ENCODE measurements around the gene MT1HL1.

MT1HL1 gene

GRCh38 chr1:237040823-237041222 lies 36.6 kb upstream of the MT1HL1 start:
- no peak for TF ChIP-seq EZH2phosphoT487 (IDR thresholded peaks at IDR 0.05; ENCODE audit: borderline replicate concordance, low read length)
- Histone ChIP-seq H3K4me3 (ENCODE audit: low read length) (no peak overlapping the region), H3K9me2 (replicated peaks; ENCODE audit: control insufficient read depth, low read length) (no peaks in the 10 kb centered on the region), H3K9me3 (ENCODE audit: control insufficient read depth, insufficient read depth, low read length) (no peaks in the 10 kb centered on the region), H3K27me3 (ENCODE audit: control insufficient read depth, low read length) (peaks cover 4% of the 10 kb centered on the region), H3K27ac (ENCODE audit: low read depth, low read length) (no peak overlapping the region), H3K4me1 (ENCODE audit: control insufficient read depth, low read length) (no peaks in the 10 kb centered on the region), H3F3A (ENCODE audit: control insufficient read depth, insufficient read depth) (no peaks in the 10 kb centered on the region), H3K79me2 (ENCODE audit: control insufficient read depth, low read length) (no peaks in the 10 kb centered on the region), H3K4me2 (ENCODE audit: low read length) (no peak overlapping the region), H3K36me3 (ENCODE audit: control insufficient read depth, low read length) (no peaks in the 10 kb centered on the region), H4K20me1 (ENCODE audit: control insufficient read depth, insufficient read depth, low read depth, low read length) (no peaks in the 10 kb centered on the region)

- Histone ChIP-seq H3F3A (ENCODE audit: control insufficient read depth, insufficient read depth) (no peaks in the 10 kb centered on the region), H3K4me2 (ENCODE audit: low read length) (no peak overlapping the region), H3K27ac (ENCODE audit: low read depth, low read length) (no peak overlapping the region), H3K79me2 (ENCODE audit: control insufficient read depth, low read length) (no peaks in the 10 kb centered on the region), H3K9me2 (replicated peaks; ENCODE audit: control insufficient read depth, low read length) (no peaks in the 10 kb centered on the region), H3K27me3 (ENCODE audit: control insufficient read depth, low read length) (no peaks in the 10 kb centered on the region), H3K9me3 (ENCODE audit: control insufficient read depth, insufficient read depth, low read length) (no peaks in the 10 kb centered on the region), H3K4me3 (ENCODE audit: low read length) (no peak overlapping the region), H3K36me3 (ENCODE audit: control insufficient read depth, low read length) (no peaks in the 10 kb centered on the region), H3K4me1 (ENCODE audit: control insufficient read depth, low read length) (no peaks in the 10 kb centered on the region), H4K20me1 (ENCODE audit: control insufficient read depth, insufficient read depth, low read depth, low read length) (no peaks in the 10 kb centered on the region)
- TF ChIP-seq CTCF (IDR thresholded peaks at IDR 0.05; ENCODE audit: low read depth, low read length, poor library complexity, severe bottlenecking), result no peak
- no peak for TF ChIP-seq EZH2phosphoT487 (IDR thresholded peaks at IDR 0.05; ENCODE audit: borderline replicate concordance, low read length)
Measured at GRCh38 chr1:237038211-237038610, 34.0 kb upstream of the MT1HL1 start.

GRCh38 chr1:237035759-237036158 lies 31.5 kb upstream of the MT1HL1 start:
- Histone ChIP-seq H3K4me1 (ENCODE audit: control insufficient read depth, low read length) (no peaks in the 10 kb centered on the region), H3K4me2 (ENCODE audit: low read length) (no peak overlapping the region), H3K9me3 (ENCODE audit: control insufficient read depth, insufficient read depth, low read length) (no peaks in the 10 kb centered on the region), H3K9me2 (replicated peaks; ENCODE audit: control insufficient read depth, low read length) (no peaks in the 10 kb centered on the region), H3F3A (ENCODE audit: control insufficient read depth, insufficient read depth) (no peaks in the 10 kb centered on the region), H3K27ac (ENCODE audit: low read depth, low read length) (no peak overlapping the region), H3K79me2 (ENCODE audit: control insufficient read depth, low read length) (no peaks in the 10 kb centered on the region), H3K4me3 (ENCODE audit: low read length) (no peak overlapping the region), H4K20me1 (ENCODE audit: control insufficient read depth, insufficient read depth, low read depth, low read length) (no peaks in the 10 kb centered on the region), H3K27me3 (ENCODE audit: control insufficient read depth, low read length) (no peaks in the 10 kb centered on the region), H3K36me3 (ENCODE audit: control insufficient read depth, low read length) (no peaks in the 10 kb centered on the region)
- TF ChIP-seq EZH2phosphoT487 (IDR thresholded peaks at IDR 0.05; ENCODE audit: borderline replicate concordance, low read length), result no peak
- no peak for TF ChIP-seq CTCF (IDR thresholded peaks at IDR 0.05; ENCODE audit: low read depth, low read length, poor library complexity, severe bottlenecking)

GRCh38 chr1:237033804-237034203 lies 29.6 kb upstream of the MT1HL1 start:
- TF ChIP-seq CTCF (IDR thresholded peaks at IDR 0.05; ENCODE audit: low read depth, low read length, poor library complexity, severe bottlenecking) (no peak), EZH2phosphoT487 (IDR thresholded peaks at IDR 0.05; ENCODE audit: borderline replicate concordance, low read length) (no peak)
- no peaks in the 10 kb centered on the region for H3K79me2 ChIP-seq (ENCODE audit: control insufficient read depth, low read length)
- H3K36me3 ChIP-seq (ENCODE audit: control insufficient read depth, low read length), result no peaks in the 10 kb centered on the region
- no peak overlapping the region for H3K4me3 ChIP-seq (ENCODE audit: low read length)
- H3K27ac ChIP-seq (ENCODE audit: low read depth, low read length), result no peak overlapping the region
- no peak overlapping the region for H3K4me2 ChIP-seq (ENCODE audit: low read length)
- H3K27me3 ChIP-seq (ENCODE audit: control insufficient read depth, low read length), result no peaks in the 10 kb centered on the region
- no peaks in the 10 kb centered on the region for H4K20me1 ChIP-seq (ENCODE audit: control insufficient read depth, insufficient read depth, low read depth, low read length)
- no peaks in the 10 kb centered on the region for H3F3A ChIP-seq (ENCODE audit: control insufficient read depth, insufficient read depth)
- no peaks in the 10 kb centered on the region for H3K9me2 ChIP-seq (replicated peaks; ENCODE audit: control insufficient read depth, low read length)
- no peaks in the 10 kb centered on the region for H3K9me3 ChIP-seq (ENCODE audit: control insufficient read depth, insufficient read depth, low read length)
- no peaks in the 10 kb centered on the region for H3K4me1 ChIP-seq (ENCODE audit: control insufficient read depth, low read length)
